GF-D8 (cell line): Measurements from ENCODE around the gene EIF2A.
"Not testable (repeated sequence)": the region's sequence is repeated elsewhere in the genome, so short reads cannot be mapped to it uniquely, and the experiment has no call there.

ENCODE experiments used
- DNase-seq: peaks from one replicate; lab custom pipeline; 2025; lab: John Stamatoyannopoulos, UW

The EIF2A gene

GRCh38 chr3:150546226-150547044 is at the start of gene EIF2A, which contains the start of gene SERP1:
TSS of gene EIF2A (plus strand) at chr3:150546787. CDS start at chr3:150546803, 16 bp downstream.
TSS of gene SERP1 (minus strand) at chr3:150546496. CDS start at chr3:150546135, 361 bp downstream.
- peak; percentile 95 for DNase-seq

GRCh38 chr3:150497956-150498355 is 48.6 kb upstream of the EIF2A start:
- DNase-seq, result no peak

- DNase-seq, result not testable (repeated sequence)
These were observed 45.6 kb upstream of the EIF2A start for GRCh38 chr3:150500960-150501359.

GRCh38 chr3:150503402-150504099 is 43.0 kb upstream of the EIF2A start:
- no peak for DNase-seq

GRCh38 chr3:150504483-150504882 is 42.1 kb upstream of the EIF2A start:
- no peak for DNase-seq

GRCh38 chr3:150508401-150508800 is 38.2 kb upstream of the EIF2A start:
- no peak for DNase-seq

- no peak for DNase-seq
These were observed 36.8 kb upstream of the EIF2A start for GRCh38 chr3:150509780-150510179.

- no peak for DNase-seq
These were observed 35.3 kb upstream of the EIF2A start for GRCh38 chr3:150511122-150511821.

GRCh38 chr3:150515210-150515609 is 31.4 kb upstream of the EIF2A start:
- no peak for DNase-seq

- DNase-seq, result no peak
These were observed 27.6 kb upstream of the EIF2A start for GRCh38 chr3:150519026-150519425.

GRCh38 chr3:150520408-150520807 is 26.2 kb upstream of the EIF2A start:
- no peak for DNase-seq

- DNase-seq, result no peak
These were observed 25.1 kb upstream of the EIF2A start for GRCh38 chr3:150521463-150521862.

- DNase-seq, result no peak
These were observed 23.0 kb upstream of the EIF2A start for GRCh38 chr3:150523538-150523937.

- DNase-seq, result no peak
These were observed 18.9 kb upstream of the EIF2A start for GRCh38 chr3:150527464-150528255.

- DNase-seq, result no peak
These were observed 18.2 kb upstream of the EIF2A start for GRCh38 chr3:150528354-150528797.

- no peak for DNase-seq
These were observed 14.8 kb upstream of the EIF2A start for GRCh38 chr3:150531775-150532174.

GRCh38 chr3:150535204-150535603 is 11.4 kb upstream of the EIF2A start:
- no peak for DNase-seq

- no peak for DNase-seq
These were observed 8.0 kb upstream of the EIF2A start for GRCh38 chr3:150538324-150539208.

- no peak for DNase-seq
These were observed 6.3 kb upstream of the EIF2A start for GRCh38 chr3:150540297-150540696.

GRCh38 chr3:150540991-150541390 is 5.6 kb upstream of the EIF2A start:
- DNase-seq, result peak; percentile 29

- DNase-seq, result no peak
These were observed 3.5 kb upstream of the EIF2A start for GRCh38 chr3:150543128-150543527.
